Neural progenitor cell (in vitro differentiated cells): Measurements from ENCODE around the gene LARGE1. TPM values are rescaled to one million over a fixed set of nuclear protein-coding genes. Genes with fewer than 3 reads are reported as not detected.

Experiments
- DNase-seq: peaks from one replicate; pipeline ENCODE4 v3.0.0-alpha.2; 2016; ENCODE audit warnings: low spot score
- H2AFZ ChIP-seq: fragments of 200-600 bp; sonication (generic); replicated peaks from 2 replicates; pipeline ENCODE4 v1.6.1; 2016; ENCODE audit warnings: antibody characterized with exemption
- H3F3A ChIP-seq: fragments of 200-600 bp; sonication (generic); 2 replicates; pipeline ENCODE4 v1.6.1; 2016; ENCODE audit warnings: antibody characterized with exemption, low read depth
- H3K27ac ChIP-seq: fragments of 200-600 bp; sonication (generic); 2 replicates; pipeline ENCODE4 v1.5.1; 2016; ENCODE audit warnings: mild to moderate bottlenecking
- H3K27me3 ChIP-seq: fragments of 200-600 bp; sonication (generic); 2 replicates; pipeline ENCODE4 v1.6.1; 2016; ENCODE audit warnings: mild to moderate bottlenecking, moderate library complexity
- H3K36me3 ChIP-seq: fragments of 200-600 bp; sonication (generic); 2 replicates; pipeline ENCODE4 v1.5.1; 2016
- H3K4me1 ChIP-seq: fragments of 200-600 bp; sonication (generic); 2 replicates; pipeline ENCODE4 v1.6.1; 2016; ENCODE audit warnings: mixed run types
- H3K4me2 ChIP-seq: fragments of 200-600 bp; sonication (generic); 2 replicates; pipeline ENCODE4 v1.6.1; 2016
- H3K4me3 ChIP-seq: fragments of 200-600 bp; sonication (generic); 2 replicates; pipeline ENCODE4 v1.5.1; 2016
- H3K79me2 ChIP-seq: fragments of 200-600 bp; sonication (generic); 2 replicates; pipeline ENCODE4 v1.6.1; 2016; ENCODE audit warnings: low read depth
- H3K9ac ChIP-seq: fragments of 200-600 bp; sonication (generic); 2 replicates; pipeline ENCODE4 v1.6.1; 2016
- H3K9me3 ChIP-seq: fragments of 200-600 bp; sonication (generic); 2 replicates; pipeline ENCODE4 v1.5.1; 2016; ENCODE audit warnings: low read depth
- H4K20me1 ChIP-seq: fragments of 200-600 bp; sonication (generic); 2 replicates; pipeline ENCODE4 v1.6.1; 2016; ENCODE audit warnings: low read depth
- H3K27ac Mint-ChIP-seq: 3 replicates; pipeline ENCODE4 v1.8.0; 2021; ENCODE audit warnings: mixed read lengths
- H3K27me3 Mint-ChIP-seq: 2 replicates; pipeline ENCODE4 v1.8.0; 2022; ENCODE audit warnings: low read depth, mild to moderate bottlenecking, inconsistent platforms, moderate library complexity, mixed read lengths; ENCODE audit not compliant: insufficient read depth
- H3K36me3 Mint-ChIP-seq: 3 replicates; pipeline ENCODE4 v1.8.0; 2021; ENCODE audit warnings: mixed read lengths
- H3K4me1 Mint-ChIP-seq: 3 replicates; pipeline ENCODE4 v1.8.0; 2021; ENCODE audit warnings: mixed read lengths
- H3K4me3 Mint-ChIP-seq: 3 replicates; pipeline ENCODE4 v1.8.0; 2021; ENCODE audit warnings: mild to moderate bottlenecking, moderate library complexity, mixed read lengths
- H3K9me3 Mint-ChIP-seq: 3 replicates; pipeline ENCODE4 v1.8.0; 2020; ENCODE audit warnings: mixed read lengths
- EZH2 ChIP-seq: fragments of 200-600 bp; sonication (generic); IDR thresholded peaks from 2 replicates; pipeline ENCODE4 v1.6.1; 2017; ENCODE audit warnings: antibody characterized with exemption, mild to moderate bottlenecking, moderate library complexity
- EZH2phosphoT487 ChIP-seq: fragments of 200-600 bp; sonication (generic); IDR thresholded peaks from 2 replicates; pipeline ENCODE4 v1.6.1; 2017; ENCODE audit warnings: antibody characterized with exemption
- total RNA-seq: library from RNA; depleted of rRNA; stranded (reverse); fragments of >200 nt; gene quantifications from 2 replicates; pipeline ENCODE4 v1.2.3, GENCODE V29; 2015; ENCODE audit warnings: low replicate concordance
- TF ChIP-seq, protein P1 (sequence below): fragments of 200-600 bp; sonication (generic); IDR thresholded peaks from 2 replicates; pipeline ENCODE4 v1.5.1; 2017; ENCODE audit warnings: antibody characterized with exemption, mild to moderate bottlenecking

LARGE1 gene
- total RNA-seq, 1 donor from 2014 or later, result 24.9 TPM

DNA sequence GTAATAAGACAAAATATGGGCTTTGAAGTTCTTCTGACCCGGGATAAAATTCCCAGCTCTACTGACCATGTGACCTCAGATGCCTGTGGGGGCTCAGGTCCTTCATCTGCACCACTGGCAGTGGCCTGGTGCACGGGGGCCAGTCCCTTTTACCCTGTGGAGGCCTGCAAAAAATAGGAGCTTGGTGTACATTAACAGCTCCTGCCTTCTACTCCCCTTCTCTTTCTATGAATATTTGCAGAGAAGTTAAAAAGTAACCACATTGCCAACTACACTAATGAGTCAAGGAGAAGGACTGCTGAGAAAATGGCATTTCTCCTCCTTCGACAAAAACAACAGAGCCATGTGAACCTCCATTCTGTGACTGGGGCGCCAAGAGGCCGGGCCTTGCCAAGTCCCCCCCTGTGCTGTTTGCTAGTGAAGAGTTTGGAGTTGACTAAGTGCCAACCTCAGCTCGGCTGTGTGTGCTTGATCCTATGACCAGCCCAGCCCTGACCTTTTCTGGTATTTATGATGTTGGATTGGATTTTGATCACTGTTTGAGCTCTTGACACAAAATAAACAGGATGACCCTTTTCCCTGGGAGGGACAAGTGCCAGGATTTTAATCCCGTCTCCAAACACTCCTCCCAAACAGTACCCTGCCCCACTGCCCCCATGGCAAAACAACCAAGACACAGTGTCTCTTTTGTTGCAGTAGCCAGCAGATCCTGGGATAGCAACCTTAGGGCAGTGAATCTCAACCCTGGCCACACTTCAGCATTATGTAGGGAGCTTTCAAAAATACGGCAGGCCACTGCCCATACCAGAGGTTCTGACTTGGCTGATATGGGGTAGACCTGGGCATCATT, 380.1 kb downstream of the LARGE1 start:
- Histone ChIP-seq H3K4me3 (no peak overlapping the region), H3K79me2 (no peaks in the 10 kb centered on the region), H3K27me3 (no peaks in the 10 kb centered on the region), H3K27ac (no peak overlapping the region), H4K20me1 (no peaks in the 10 kb centered on the region), H3K4me1 (peaks cover 14% of the 10 kb centered on the region), H3K9ac (no peak overlapping the region), H2AFZ (no peak overlapping the region), H3K9me3 (no peaks in the 10 kb centered on the region), H3F3A (no peaks in the 10 kb centered on the region), H3K4me2 (no peak overlapping the region), H3K36me3 (no peaks in the 10 kb centered on the region)
- peaks cover 2% of the 10 kb centered on the region for H3K36me3 Mint-ChIP-seq
- H3K4me3 Mint-ChIP-seq, result no peak overlapping the region
- peaks cover 2% of the 10 kb centered on the region for H3K9me3 Mint-ChIP-seq
- no peak for DNase-seq
- TF ChIP-seq EZH2phosphoT487 (no peak), EZH2 (no peak)
- TF ChIP-seq, protein P1, sequence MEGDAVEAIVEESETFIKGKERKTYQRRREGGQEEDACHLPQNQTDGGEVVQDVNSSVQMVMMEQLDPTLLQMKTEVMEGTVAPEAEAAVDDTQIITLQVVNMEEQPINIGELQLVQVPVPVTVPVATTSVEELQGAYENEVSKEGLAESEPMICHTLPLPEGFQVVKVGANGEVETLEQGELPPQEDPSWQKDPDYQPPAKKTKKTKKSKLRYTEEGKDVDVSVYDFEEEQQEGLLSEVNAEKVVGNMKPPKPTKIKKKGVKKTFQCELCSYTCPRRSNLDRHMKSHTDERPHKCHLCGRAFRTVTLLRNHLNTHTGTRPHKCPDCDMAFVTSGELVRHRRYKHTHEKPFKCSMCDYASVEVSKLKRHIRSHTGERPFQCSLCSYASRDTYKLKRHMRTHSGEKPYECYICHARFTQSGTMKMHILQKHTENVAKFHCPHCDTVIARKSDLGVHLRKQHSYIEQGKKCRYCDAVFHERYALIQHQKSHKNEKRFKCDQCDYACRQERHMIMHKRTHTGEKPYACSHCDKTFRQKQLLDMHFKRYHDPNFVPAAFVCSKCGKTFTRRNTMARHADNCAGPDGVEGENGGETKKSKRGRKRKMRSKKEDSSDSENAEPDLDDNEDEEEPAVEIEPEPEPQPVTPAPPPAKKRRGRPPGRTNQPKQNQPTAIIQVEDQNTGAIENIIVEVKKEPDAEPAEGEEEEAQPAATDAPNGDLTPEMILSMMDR, result no peak
- no peak overlapping the region for H3K27ac Mint-ChIP-seq
- H3K27me3 Mint-ChIP-seq, result peaks cover 3% of the 10 kb centered on the region
- peaks cover 35% of the 10 kb centered on the region for H3K4me1 Mint-ChIP-seq

DNA sequence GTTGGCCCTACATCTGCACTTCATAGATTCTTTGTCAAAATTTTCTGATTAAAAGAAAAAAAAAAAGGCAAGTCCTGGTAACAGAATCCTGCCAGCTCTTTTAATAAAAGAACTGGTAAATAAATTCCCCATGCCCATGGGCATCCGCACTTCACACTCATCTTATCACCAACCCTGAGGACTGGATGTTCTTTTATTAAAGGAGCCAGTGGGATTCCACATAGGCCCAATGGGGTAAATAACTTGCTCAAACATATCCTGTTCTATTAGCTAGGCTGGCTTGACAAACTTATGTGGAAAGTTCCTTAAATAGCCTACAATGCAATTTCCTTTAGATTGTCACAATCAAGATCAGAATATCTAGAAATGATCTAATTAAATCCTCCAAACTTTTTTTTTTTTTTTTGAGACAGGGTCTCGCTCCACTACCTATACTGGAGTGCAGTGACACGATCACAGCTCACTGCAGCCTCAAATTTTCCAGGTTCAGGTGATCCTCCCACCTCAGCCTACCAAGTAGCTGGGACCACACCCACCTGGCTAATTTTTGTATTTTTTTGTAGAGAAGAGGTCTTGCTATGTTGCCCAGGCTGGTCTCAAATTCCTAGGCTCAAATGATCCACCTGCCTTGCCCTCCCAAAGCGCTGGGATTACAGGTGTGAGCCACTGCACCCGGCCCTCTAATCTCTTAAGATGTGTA, 380.9 kb downstream of the LARGE1 start:
- H3K4me1 Mint-ChIP-seq, result peaks cover 32% of the 10 kb centered on the region

DNA sequence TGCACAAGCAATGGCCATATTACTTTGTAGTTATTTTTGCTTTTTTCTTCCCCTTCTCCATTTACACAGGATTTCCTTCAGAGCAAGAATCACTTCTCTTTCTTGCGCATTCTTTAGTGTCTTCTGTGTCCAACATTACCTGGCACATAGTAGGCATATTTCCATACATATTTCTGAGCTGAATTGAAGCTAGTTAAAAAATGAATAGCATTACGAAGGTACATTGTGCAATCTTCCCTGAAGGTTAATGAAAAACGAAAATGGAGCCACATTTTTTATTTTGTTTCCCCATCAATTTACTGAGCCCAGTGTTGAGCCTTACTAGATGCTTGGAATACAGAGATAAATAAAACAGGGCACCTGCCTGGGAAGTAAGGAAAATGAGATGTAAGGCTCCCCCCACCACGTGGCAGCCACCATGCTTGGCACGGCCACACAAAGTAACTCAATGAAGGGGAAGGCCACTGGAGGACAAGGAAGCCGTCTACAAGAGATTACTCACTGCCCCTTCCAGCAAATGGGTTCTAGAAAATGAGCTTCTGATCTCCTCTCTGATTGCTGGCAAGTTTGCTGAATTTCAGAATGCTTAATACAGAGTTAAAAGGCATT, 381.9 kb downstream of the LARGE1 start:
- Histone ChIP-seq H3K9ac (no peak overlapping the region), H2AFZ (no peak overlapping the region), H3K79me2 (no peaks in the 10 kb centered on the region), H4K20me1 (no peaks in the 10 kb centered on the region), H3K4me1 (peaks cover 10% of the 10 kb centered on the region), H3K27ac (no peak overlapping the region), H3F3A (no peaks in the 10 kb centered on the region), H3K4me2 (no peak overlapping the region), H3K9me3 (no peaks in the 10 kb centered on the region), H3K36me3 (no peaks in the 10 kb centered on the region), H3K27me3 (no peaks in the 10 kb centered on the region), H3K4me3 (no peak overlapping the region)
- Mint-ChIP-seq H3K4me1 (peaks cover 23% of the 10 kb centered on the region), H3K27me3 (peaks cover 3% of the 10 kb centered on the region), H3K4me3 (no peak overlapping the region), H3K36me3 (no peaks in the 10 kb centered on the region), H3K27ac (no peak overlapping the region), H3K9me3 (peaks cover 2% of the 10 kb centered on the region)
- no peak for DNase-seq
- TF ChIP-seq, protein P1, result no peak
- TF ChIP-seq EZH2, result no peak
- TF ChIP-seq EZH2phosphoT487, result no peak

More for the DNA sequence above, 380.9 kb downstream of the LARGE1 start:
- no peak overlapping the region for H3K4me2 ChIP-seq
- H3K27me3 ChIP-seq, result no peaks in the 10 kb centered on the region
- H3K27me3 Mint-ChIP-seq, result peaks cover 3% of the 10 kb centered on the region
- no peak overlapping the region for H3K27ac Mint-ChIP-seq
- H3F3A ChIP-seq, result no peaks in the 10 kb centered on the region
- H3K36me3 ChIP-seq, result no peaks in the 10 kb centered on the region
- H3K9me3 ChIP-seq, result no peaks in the 10 kb centered on the region
- no peak overlapping the region for H3K27ac ChIP-seq
- H2AFZ ChIP-seq, result no peak overlapping the region
- H3K9me3 Mint-ChIP-seq, result peaks cover 2% of the 10 kb centered on the region
- H3K4me1 ChIP-seq, result peaks cover 14% of the 10 kb centered on the region
- no peaks in the 10 kb centered on the region for H4K20me1 ChIP-seq
- H3K79me2 ChIP-seq, result no peaks in the 10 kb centered on the region
- H3K9ac ChIP-seq, result no peak overlapping the region
- TF ChIP-seq EZH2phosphoT487, result no peak
- H3K4me3 Mint-ChIP-seq, result no peak overlapping the region
- H3K4me3 ChIP-seq, result no peak overlapping the region
- DNase-seq, result no peak
- H3K36me3 Mint-ChIP-seq, result no peaks in the 10 kb centered on the region
